ENCODE results near the gene HM13.
"Not testable (repeated sequence)": the region's sequence is repeated elsewhere in the genome, so short reads cannot be mapped to it uniquely, and the experiment has no call there.

Gene HM13

GRCh38 chr20:31537116-31537871, 23.1 kb downstream of the HM13 start:
- no peak for TF ChIP-seq CTCF (IDR thresholded peaks at IDR 0.05; ENCODE audit: low read depth, low read length)
- DNase-seq (ENCODE audit: extremely low read depth, low read depth): no peak

- no peak for DNase-seq (ENCODE audit: extremely low read depth, low read depth)
- no peak for TF ChIP-seq CTCF (IDR thresholded peaks at IDR 0.05; ENCODE audit: low read depth, low read length)
Measured at GRCh38 chr20:31537890-31538289, 23.6 kb downstream of the HM13 start.

- TF ChIP-seq CTCF (IDR thresholded peaks at IDR 0.05; ENCODE audit: low read depth, low read length): no peak
- no peak for DNase-seq (ENCODE audit: extremely low read depth, low read depth)
Measured at GRCh38 chr20:31538326-31538725, 24.1 kb downstream of the HM13 start.

GRCh38 chr20:31539636-31540035, 25.4 kb downstream of the HM13 start:
- not testable (repeated sequence) for DNase-seq (ENCODE audit: extremely low read depth, low read depth)

GRCh38 chr20:31540406-31540805, 26.2 kb downstream of the HM13 start:
- DNase-seq (ENCODE audit: extremely low read depth, low read depth): no peak
- no peak for TF ChIP-seq CTCF (IDR thresholded peaks at IDR 0.05; ENCODE audit: low read depth, low read length)

GRCh38 chr20:31542201-31542842, 28.1 kb downstream of the HM13 start:
- DNase-seq (ENCODE audit: extremely low read depth, low read depth): no peak
- no peak for TF ChIP-seq CTCF (IDR thresholded peaks at IDR 0.05; ENCODE audit: low read depth, low read length)

- TF ChIP-seq CTCF (IDR thresholded peaks at IDR 0.05; ENCODE audit: low read depth, low read length): no peak
- no peak for DNase-seq (ENCODE audit: extremely low read depth, low read depth)
Measured at GRCh38 chr20:31542963-31543362, 28.7 kb downstream of the HM13 start.
